Astrocyte (in vitro differentiated cells and primary cell): ENCODE measurements around the gene FUT8. TPM values are rescaled to one million over a fixed set of nuclear protein-coding genes. Genes with fewer than 3 reads are reported as not detected.

Experiments used
- DNase-seq: peaks from one replicate; pipeline ENCODE4 v3.0.0-alpha.2; 2010; ENCODE audit warnings: low read depth
- FAIRE-seq: peaks from 2 replicates; lab custom pipeline; 2011; peaks lifted over from hg19 to GRCh38; lab: Jason Lieb, UNC
- H2AFZ ChIP-seq: 2 replicates; pipeline ENCODE4 v1.6.0; 2012; ENCODE audit warnings: low read depth, low read length, inconsistent platforms
- H3K27ac ChIP-seq: 2 replicates; pipeline ENCODE4 v1.5.1; 2011; ENCODE audit warnings: low read depth, low read length, inconsistent platforms
- H3K27me3 ChIP-seq: 2 replicates; pipeline ENCODE4 v1.6.0; 2011; ENCODE audit warnings: low read length, inconsistent platforms; ENCODE audit not compliant: insufficient read depth
- H3K36me3 ChIP-seq: 2 replicates; pipeline ENCODE4 v1.5.1; 2011; ENCODE audit warnings: low read length, inconsistent platforms; ENCODE audit not compliant: insufficient read depth
- H3K4me1 ChIP-seq: 2 replicates; pipeline ENCODE4 v1.5.1; 2011; ENCODE audit warnings: low read length, inconsistent platforms; ENCODE audit not compliant: insufficient read depth
- H3K4me2 ChIP-seq: 2 replicates; pipeline ENCODE4 v1.6.0; 2012; ENCODE audit warnings: low read length, inconsistent platforms
- H3K4me3 ChIP-seq: 2 replicates; pipeline ENCODE4 v1.5.1; 2011; ENCODE audit warnings: low read depth, mild to moderate bottlenecking, low read length, inconsistent platforms; ENCODE audit not compliant: insufficient read depth
- H3K79me2 ChIP-seq: 2 replicates; pipeline ENCODE4 v1.6.0; 2012; ENCODE audit warnings: mild to moderate bottlenecking, low read length, inconsistent platforms; ENCODE audit not compliant: insufficient read depth
- H3K9ac ChIP-seq: 2 replicates; pipeline ENCODE4 v1.6.0; 2012; ENCODE audit warnings: mild to moderate bottlenecking, low read length, inconsistent platforms
- H3K9me3 ChIP-seq: 2 replicates; pipeline ENCODE4 v1.5.1; 2012; ENCODE audit warnings: low read depth, mild to moderate bottlenecking, low read length, inconsistent platforms; ENCODE audit not compliant: insufficient read depth
- H4K20me1 ChIP-seq: 2 replicates; pipeline ENCODE4 v1.6.0; 2012; ENCODE audit warnings: low read length, inconsistent platforms; ENCODE audit not compliant: insufficient read depth
- H3K27ac Mint-ChIP-seq: one replicate; pipeline ENCODE4 v1.8.0; 2021; ENCODE audit warnings: mild to moderate bottlenecking, mixed read lengths; ENCODE audit not compliant: unreplicated experiment
- H3K27me3 Mint-ChIP-seq: one replicate; pipeline ENCODE4 v1.8.0; 2021; ENCODE audit warnings: low read depth, mixed read lengths; ENCODE audit not compliant: unreplicated experiment
- H3K36me3 Mint-ChIP-seq: one replicate; pipeline ENCODE4 v1.8.0; 2021; ENCODE audit warnings: low read depth, mixed read lengths; ENCODE audit not compliant: unreplicated experiment
- H3K4me1 Mint-ChIP-seq: one replicate; pipeline ENCODE4 v1.8.0; 2021; ENCODE audit warnings: low read depth, mixed read lengths; ENCODE audit not compliant: unreplicated experiment
- H3K4me3 Mint-ChIP-seq: one replicate; pipeline ENCODE4 v1.8.0; 2021; ENCODE audit warnings: mild to moderate bottlenecking, moderate library complexity, mixed read lengths; ENCODE audit not compliant: unreplicated experiment
- H3K9me3 Mint-ChIP-seq: one replicate; pipeline ENCODE4 v1.8.0; 2021; ENCODE audit warnings: mild to moderate bottlenecking, mixed read lengths; ENCODE audit not compliant: unreplicated experiment
- CTCF ChIP-seq: IDR thresholded peaks from 2 replicates; pipeline ENCODE4 v1.5.1; 2011; ENCODE audit warnings: low read depth, mild to moderate bottlenecking, inconsistent platforms, low read length, moderate library complexity; ENCODE audit not compliant: insufficient read depth
- EZH2 ChIP-seq: IDR thresholded peaks from 2 replicates; pipeline ENCODE4 v1.6.1; 2012; ENCODE audit warnings: mild to moderate bottlenecking, low read length, inconsistent platforms; ENCODE audit not compliant: insufficient read depth
- total RNA-seq: library from RNA; stranded (reverse); gene quantifications from 2 replicates; pipeline ENCODE4 v1.2.1, GENCODE V29; 2021

FUT8 gene
- total RNA-seq, 1 donor from 2014 or later, result 52.7 TPM

DNA sequence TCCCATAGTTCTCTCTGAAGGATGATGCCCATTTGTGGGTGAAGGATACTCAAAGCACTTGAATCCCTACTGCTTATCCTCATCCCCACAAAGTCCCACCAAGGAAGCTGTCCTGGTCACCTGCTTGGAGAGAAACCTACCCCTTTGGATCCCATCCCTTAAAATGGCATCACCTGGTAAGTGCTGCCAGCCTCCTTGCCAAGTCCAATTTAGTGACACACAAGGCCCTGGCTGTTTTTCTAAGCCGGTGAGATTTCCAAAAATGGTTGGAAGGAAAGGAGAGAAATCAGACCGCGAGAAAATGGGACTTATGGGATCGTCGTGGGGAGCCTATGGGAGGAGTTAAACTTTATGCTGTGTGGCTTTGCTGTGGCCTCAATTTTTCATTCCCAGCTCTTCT, 358.2 kb downstream of the FUT8 start:
- H3K4me1 Mint-ChIP-seq, result peaks cover 2% of the 10 kb centered on the region
- H3K27me3 Mint-ChIP-seq, result peaks cover 7% of the 10 kb centered on the region
- Histone ChIP-seq H3K36me3 (no peaks in the 10 kb centered on the region), H2AFZ (no peak overlapping the region), H3K4me3 (no peak overlapping the region), H4K20me1 (no peaks in the 10 kb centered on the region), H3K4me2 (no peak overlapping the region), H3K4me1 (no peaks in the 10 kb centered on the region), H3K79me2 (no peaks in the 10 kb centered on the region), H3K27ac (no peak overlapping the region), H3K9ac (no peak overlapping the region), H3K9me3 (no peaks in the 10 kb centered on the region), H3K27me3 (peaks cover 2% of the 10 kb centered on the region)
- DNase-seq (no peak), FAIRE-seq (no peak)
- H3K27ac Mint-ChIP-seq, result no peak overlapping the region
- TF ChIP-seq EZH2, result no peak
- TF ChIP-seq CTCF, result no peak
- H3K36me3 Mint-ChIP-seq, result peaks cover 2% of the 10 kb centered on the region
- H3K9me3 Mint-ChIP-seq, result no peaks in the 10 kb centered on the region
- H3K4me3 Mint-ChIP-seq, result no peak overlapping the region

DNA sequence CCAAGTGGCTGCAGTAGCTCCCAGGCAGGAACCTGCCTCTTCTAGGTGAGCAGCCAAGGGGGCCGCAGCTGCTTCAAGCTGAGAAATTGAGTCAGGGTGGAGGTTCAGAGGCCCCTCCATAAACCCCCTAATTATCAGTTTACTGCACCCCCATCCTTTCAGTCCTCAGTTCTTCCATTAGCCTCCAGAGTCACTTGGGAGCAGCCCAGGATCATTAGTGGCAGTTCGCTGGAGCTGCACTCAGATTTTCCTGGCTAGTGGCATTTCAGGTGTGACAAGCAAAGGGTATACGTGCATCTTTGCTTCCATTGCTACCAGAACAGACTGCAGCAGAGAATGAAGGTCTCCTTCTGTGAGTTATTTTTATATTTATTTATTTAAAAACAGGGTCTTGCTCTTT, 358.7 kb downstream of the FUT8 start:
- Histone ChIP-seq H3K79me2 (no peaks in the 10 kb centered on the region), H3K9ac (no peak overlapping the region), H3K27ac (no peak overlapping the region), H3K9me3 (no peaks in the 10 kb centered on the region), H3K4me1 (no peaks in the 10 kb centered on the region), H3K27me3 (peaks cover 4% of the 10 kb centered on the region), H3K4me2 (no peak overlapping the region), H2AFZ (no peak overlapping the region), H4K20me1 (no peaks in the 10 kb centered on the region), H3K36me3 (no peaks in the 10 kb centered on the region), H3K4me3 (no peak overlapping the region)
- DNase-seq (no peak), FAIRE-seq (no peak)
- H3K27ac Mint-ChIP-seq, result no peak overlapping the region
- no peak overlapping the region for H3K4me3 Mint-ChIP-seq
- peaks cover 9% of the 10 kb centered on the region for H3K27me3 Mint-ChIP-seq
- H3K36me3 Mint-ChIP-seq, result peaks cover 2% of the 10 kb centered on the region
- no peaks in the 10 kb centered on the region for H3K9me3 Mint-ChIP-seq
- TF ChIP-seq EZH2 (no peak), CTCF (no peak)
- peaks cover 2% of the 10 kb centered on the region for H3K4me1 Mint-ChIP-seq

- Histone ChIP-seq H3K9me3 (no peaks in the 10 kb centered on the region), H4K20me1 (no peaks in the 10 kb centered on the region), H3K27ac (no peak overlapping the region), H3K36me3 (no peaks in the 10 kb centered on the region), H3K4me1 (no peaks in the 10 kb centered on the region), H3K79me2 (no peaks in the 10 kb centered on the region), H3K27me3 (peaks cover 7% of the 10 kb centered on the region), H3K4me3 (no peak overlapping the region), H3K4me2 (no peak overlapping the region), H3K9ac (no peak overlapping the region), H2AFZ (no peak overlapping the region)
- no peak overlapping the region for H3K27ac Mint-ChIP-seq
- peaks cover 2% of the 10 kb centered on the region for H3K4me1 Mint-ChIP-seq
- H3K27me3 Mint-ChIP-seq, result peaks cover 13% of the 10 kb centered on the region
- H3K36me3 Mint-ChIP-seq, result peaks cover 2% of the 10 kb centered on the region
- H3K9me3 Mint-ChIP-seq, result no peaks in the 10 kb centered on the region
- FAIRE-seq, result no peak
- H3K4me3 Mint-ChIP-seq, result no peak overlapping the region
- no peak for DNase-seq
- TF ChIP-seq EZH2 (no peak), CTCF (no peak)
These were observed 359.9 kb downstream of the FUT8 start for GRCh38 chr14:65772466-65772865.
